ENCODE measurements around the gene AMIGO3. TPM values are rescaled to one million over a fixed set of nuclear protein-coding genes. Genes with fewer than 3 reads are reported as not detected.

AMIGO3 gene
- total RNA-seq, 3 donors from 2014 or later (not counting 1 experiment from before 2014, with no cell fraction given), result 1.3 to 1.9 TPM; not detected in 1

DNA sequence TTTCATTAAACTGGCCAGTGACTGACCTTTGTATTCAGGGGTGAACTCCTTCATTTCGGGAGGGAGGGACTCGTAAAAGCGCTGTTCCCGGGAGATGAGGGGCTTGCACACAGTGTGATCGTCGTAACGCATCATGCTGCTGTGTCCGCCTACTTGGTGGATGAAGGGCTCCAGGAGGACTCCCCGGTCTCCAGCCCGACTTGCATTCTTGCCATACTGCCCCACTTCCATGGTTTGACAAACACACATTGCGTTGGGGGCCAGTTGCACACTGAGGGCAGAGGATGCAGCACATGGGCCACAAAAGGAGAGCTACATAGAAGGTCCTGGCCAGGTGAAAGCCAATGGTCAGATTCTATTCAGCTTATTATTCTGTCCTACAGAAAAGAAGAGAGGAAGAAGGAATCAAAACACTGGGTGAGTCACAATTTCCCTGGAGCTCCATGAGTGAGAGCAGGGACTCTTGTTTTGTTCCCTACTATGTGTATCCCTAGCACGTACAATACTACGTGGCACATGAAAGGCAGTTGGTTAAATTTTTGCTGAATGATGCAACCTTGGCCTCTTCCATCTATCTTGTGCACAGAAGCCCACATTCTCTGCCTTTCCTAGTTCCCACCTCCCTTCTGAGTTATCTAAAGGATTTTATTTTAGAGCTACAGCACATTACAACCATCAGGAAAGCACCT lies 28.5 kb upstream of the AMIGO3 start:
- H3K36me3 ChIP-seq (ENCODE audit: control insufficient read depth, insufficient read depth, low read length), result peaks cover 23% of the 10 kb centered on the region
- Mint-ChIP-seq H3K4me1 (peaks cover 10 to 12% of the 10 kb centered on the region in 2 donors), H3K9me3 (no peaks in the 10 kb centered on the region), H3K36me3 (peaks cover 9% of the 10 kb centered on the region), H3K27me3 (ENCODE audit: low read depth in 2 of 2) (no peaks in the 10 kb centered on the region), H3K4me3 (no peak overlapping the region), H3K27ac (peak overlapping the region in 1 of 2 donors; percentile 56)
- H3K27me3 ChIP-seq (ENCODE audit: control insufficient read depth, insufficient read depth, low read length), result no peaks in the 10 kb centered on the region
- 97% methylated on average over 13 of the region's 13 CpGs for WGBS (ENCODE audit: insufficient coverage)
- no peak overlapping the region for H3K27ac ChIP-seq (ENCODE audit: low read length)
- ATAC-seq (no peak), DNase-seq (no peak)
- TF ChIP-seq, protein P1, sequence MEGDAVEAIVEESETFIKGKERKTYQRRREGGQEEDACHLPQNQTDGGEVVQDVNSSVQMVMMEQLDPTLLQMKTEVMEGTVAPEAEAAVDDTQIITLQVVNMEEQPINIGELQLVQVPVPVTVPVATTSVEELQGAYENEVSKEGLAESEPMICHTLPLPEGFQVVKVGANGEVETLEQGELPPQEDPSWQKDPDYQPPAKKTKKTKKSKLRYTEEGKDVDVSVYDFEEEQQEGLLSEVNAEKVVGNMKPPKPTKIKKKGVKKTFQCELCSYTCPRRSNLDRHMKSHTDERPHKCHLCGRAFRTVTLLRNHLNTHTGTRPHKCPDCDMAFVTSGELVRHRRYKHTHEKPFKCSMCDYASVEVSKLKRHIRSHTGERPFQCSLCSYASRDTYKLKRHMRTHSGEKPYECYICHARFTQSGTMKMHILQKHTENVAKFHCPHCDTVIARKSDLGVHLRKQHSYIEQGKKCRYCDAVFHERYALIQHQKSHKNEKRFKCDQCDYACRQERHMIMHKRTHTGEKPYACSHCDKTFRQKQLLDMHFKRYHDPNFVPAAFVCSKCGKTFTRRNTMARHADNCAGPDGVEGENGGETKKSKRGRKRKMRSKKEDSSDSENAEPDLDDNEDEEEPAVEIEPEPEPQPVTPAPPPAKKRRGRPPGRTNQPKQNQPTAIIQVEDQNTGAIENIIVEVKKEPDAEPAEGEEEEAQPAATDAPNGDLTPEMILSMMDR (IDR thresholded peaks at IDR 0.05), result no peak
- H3K4me3 ChIP-seq (ENCODE audit: low read length), result no peak overlapping the region
- H3K9me3 ChIP-seq (ENCODE audit: control insufficient read depth, insufficient read depth, low read length), result no peaks in the 10 kb centered on the region
- intact Hi-C loops (cut with micrococcal nuclease), result no loop called here
- H3K4me1 ChIP-seq (ENCODE audit: control insufficient read depth, insufficient read depth, low read length), result no peaks in the 10 kb centered on the region

DNA sequence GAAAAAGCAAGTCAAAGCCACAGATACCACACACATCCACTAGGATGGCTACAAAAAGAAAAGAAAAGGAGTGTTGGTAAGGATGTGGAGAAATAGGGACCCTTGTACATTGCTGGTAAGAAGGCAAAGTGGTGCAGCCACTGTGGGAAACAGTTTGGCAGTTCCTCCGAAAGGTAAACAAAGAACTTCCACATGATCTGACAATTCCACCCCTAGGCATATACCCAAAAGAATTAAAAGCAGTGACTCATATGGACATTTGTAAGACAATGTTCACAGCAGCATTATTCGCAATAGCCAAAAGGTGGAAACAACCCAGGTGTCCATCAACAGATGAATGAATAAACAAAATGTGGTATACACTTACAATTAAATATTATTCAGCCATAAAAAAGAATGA lies 26.5 kb upstream of the AMIGO3 start:
- H3K27me3 ChIP-seq (ENCODE audit: control insufficient read depth, insufficient read depth, low read length), result no peaks in the 10 kb centered on the region
- H3K27ac Mint-ChIP-seq, result no peak overlapping the region
- intact Hi-C loops (cut with micrococcal nuclease), result no loop called here
- DNase-seq (no peak), ATAC-seq (no peak)
- no peaks in the 10 kb centered on the region for H3K9me3 ChIP-seq (ENCODE audit: control insufficient read depth, insufficient read depth, low read length)
- no peaks in the 10 kb centered on the region for H3K27me3 Mint-ChIP-seq (ENCODE audit: low read depth in 2 of 2)
- H3K4me3 Mint-ChIP-seq, result no peak overlapping the region
- WGBS (ENCODE audit: insufficient coverage), result 100% methylated on average over 2 of the region's 2 CpGs
- H3K4me1 ChIP-seq (ENCODE audit: control insufficient read depth, insufficient read depth, low read length), result no peaks in the 10 kb centered on the region
- H3K4me3 ChIP-seq (ENCODE audit: low read length), result no peak overlapping the region
- TF ChIP-seq, protein P1 (IDR thresholded peaks at IDR 0.05), result no peak
- no peak overlapping the region for H3K27ac ChIP-seq (ENCODE audit: low read length)
- H3K4me1 Mint-ChIP-seq, result peaks cover 9 to 10% of the 10 kb centered on the region in 2 donors
- no peaks in the 10 kb centered on the region for H3K9me3 Mint-ChIP-seq
- H3K36me3 Mint-ChIP-seq, result peaks cover 9% of the 10 kb centered on the region
- H3K36me3 ChIP-seq (ENCODE audit: control insufficient read depth, insufficient read depth, low read length), result peaks cover 28% of the 10 kb centered on the region

DNA sequence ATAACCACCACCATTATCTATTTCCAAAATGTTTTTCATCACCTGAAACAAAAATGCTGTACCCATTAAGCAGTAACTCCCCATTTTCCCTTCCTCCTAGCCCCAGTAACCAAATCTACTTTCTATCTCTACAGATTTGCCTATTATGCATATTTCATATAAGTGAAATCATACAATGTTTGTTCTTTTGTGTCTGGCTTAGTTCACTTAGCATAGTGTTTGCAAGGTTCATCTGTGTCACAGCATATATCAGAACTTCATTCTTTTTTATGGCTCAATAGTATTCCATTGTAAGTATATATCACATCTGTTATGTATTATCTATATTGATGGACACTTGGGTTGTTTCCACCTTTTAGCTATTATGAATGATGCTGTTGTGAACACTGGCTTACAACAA lies 20.9 kb upstream of the AMIGO3 start:
- peak overlapping the region in 1 of 2 donors; percentile 18 for H3K27ac Mint-ChIP-seq
- Histone ChIP-seq H3K36me3 (ENCODE audit: control insufficient read depth, insufficient read depth, low read length) (peaks cover 33% of the 10 kb centered on the region), H3K27me3 (ENCODE audit: control insufficient read depth, insufficient read depth, low read length) (no peaks in the 10 kb centered on the region), H3K27ac (ENCODE audit: low read length) (no peak overlapping the region), H3K4me1 (ENCODE audit: control insufficient read depth, insufficient read depth, low read length) (no peaks in the 10 kb centered on the region), H3K4me3 (ENCODE audit: low read length) (no peak overlapping the region), H3K9me3 (ENCODE audit: control insufficient read depth, insufficient read depth, low read length) (no peaks in the 10 kb centered on the region)
- DNase-seq (no peak), ATAC-seq (no peak)
- intact Hi-C loops (cut with micrococcal nuclease), result no loop called here
- H3K9me3 Mint-ChIP-seq, result no peaks in the 10 kb centered on the region
- no peak overlapping the region for H3K4me3 Mint-ChIP-seq
- peaks cover 9 to 21% of the 10 kb centered on the region in 2 donors for H3K4me1 Mint-ChIP-seq
- H3K27me3 Mint-ChIP-seq (ENCODE audit: low read depth in 2 of 2), result no peaks in the 10 kb centered on the region
- TF ChIP-seq, protein P1 (IDR thresholded peaks at IDR 0.05), result no peak
- H3K36me3 Mint-ChIP-seq, result peaks cover 9% of the 10 kb centered on the region
